Measurements from ENCODE around the gene PEX14.

PEX14 gene

GRCh38 chr1:10546896-10547295 lies 72.1 kb downstream of the PEX14 start:
- no peak for DNase-seq (ENCODE audit: low read depth)

- no peak for DNase-seq (ENCODE audit: low read depth)
These were observed 75.3 kb downstream of the PEX14 start for GRCh38 chr1:10549904-10550664.

- no peak for DNase-seq (ENCODE audit: low read depth)
These were observed 78.4 kb downstream of the PEX14 start for GRCh38 chr1:10553118-10553517.

DNA sequence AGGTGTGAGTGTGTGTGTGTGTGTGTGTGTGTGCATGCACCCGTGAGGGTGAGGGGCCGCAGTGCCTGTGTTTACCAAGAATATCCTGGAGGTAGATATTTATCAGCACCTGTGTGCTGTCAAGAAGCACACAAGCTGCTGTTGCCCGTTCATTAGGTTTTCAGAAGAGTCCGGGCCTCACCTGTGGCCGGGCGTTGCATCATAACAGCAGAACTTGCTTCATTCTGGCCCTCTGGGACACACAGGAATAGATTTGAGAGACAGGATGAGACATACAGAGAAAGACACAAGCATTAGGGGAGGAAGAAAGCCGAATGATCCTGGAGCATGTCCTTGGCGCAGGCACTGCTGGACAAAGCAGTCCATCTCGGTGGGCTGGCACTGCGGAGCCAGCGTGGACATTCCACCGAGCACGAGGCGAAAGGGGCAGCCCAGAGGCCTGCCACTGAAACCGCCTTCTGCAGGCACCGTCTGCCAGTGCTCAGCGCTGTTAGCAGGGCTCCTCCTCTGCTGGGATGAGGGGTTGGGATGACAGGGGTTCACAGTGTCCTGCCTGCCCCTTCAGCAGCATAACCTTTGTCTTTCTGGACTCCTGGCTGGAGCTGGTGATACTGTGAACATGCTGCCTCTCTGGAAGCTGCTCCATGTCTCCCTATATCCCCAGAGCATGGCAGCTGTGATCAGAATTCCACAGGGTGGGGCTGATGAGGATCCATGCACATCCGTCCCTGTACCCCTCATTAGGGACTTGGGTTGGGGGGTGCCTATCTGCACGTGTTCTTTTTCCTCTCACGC lies 81.1 kb downstream of the PEX14 start:
- no peak for DNase-seq (ENCODE audit: low read depth)

DNA sequence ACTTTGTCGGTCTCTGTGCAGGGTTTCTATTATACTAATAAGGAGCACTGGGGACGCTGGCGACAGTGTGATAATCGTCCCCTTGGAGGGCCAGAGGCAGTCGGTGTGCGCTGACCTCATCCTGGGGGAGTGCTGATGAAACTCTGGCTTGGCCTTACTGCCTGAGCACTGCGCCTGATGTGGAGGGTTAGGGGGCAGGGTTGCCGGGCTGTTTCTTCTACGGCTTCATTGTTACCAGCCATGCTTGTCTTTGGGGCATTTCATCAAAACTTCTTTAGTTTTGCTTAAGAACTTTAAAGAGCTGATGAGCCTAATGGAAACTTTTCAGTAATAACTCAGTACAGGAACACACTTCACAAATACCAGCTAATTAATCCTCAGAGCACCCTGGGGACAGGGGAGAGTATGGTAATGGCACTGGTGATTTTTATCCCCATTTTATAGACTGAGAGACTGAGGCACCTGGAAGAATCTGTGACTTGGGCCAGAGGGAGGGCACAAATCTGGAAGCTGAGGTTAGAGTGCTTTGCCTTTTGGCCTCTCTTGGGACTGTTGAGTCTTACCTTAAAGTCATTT lies 81.8 kb downstream of the PEX14 start:
- DNase-seq (ENCODE audit: low read depth), result no peak

DNA sequence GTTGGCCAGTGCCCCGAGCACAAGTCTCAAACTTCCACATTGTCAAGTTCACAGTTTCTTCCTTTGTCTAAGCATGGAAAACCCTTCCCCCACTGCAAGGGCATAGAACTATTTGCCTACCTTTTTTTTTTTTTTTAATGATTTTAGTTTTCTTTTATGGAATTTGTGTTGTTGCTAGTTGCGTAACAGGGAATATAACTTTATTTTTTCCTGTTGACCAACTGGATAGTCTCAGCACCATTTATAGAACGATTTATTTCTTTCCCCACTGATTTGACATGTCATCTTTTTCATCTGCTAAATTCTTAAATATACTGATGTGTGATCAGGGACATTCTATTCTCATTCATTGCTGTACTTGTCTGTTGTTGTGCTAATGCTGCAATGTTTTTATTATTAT lies 83.0 kb downstream of the PEX14 start:
- DNase-seq (ENCODE audit: low read depth), result no peak

- DNase-seq (ENCODE audit: low read depth), result no peak
These were observed 84.6 kb downstream of the PEX14 start for GRCh38 chr1:10559386-10559785.

GRCh38 chr1:10561497-10561896 lies 86.7 kb downstream of the PEX14 start:
- DNase-seq (ENCODE audit: low read depth), result no peak

DNA sequence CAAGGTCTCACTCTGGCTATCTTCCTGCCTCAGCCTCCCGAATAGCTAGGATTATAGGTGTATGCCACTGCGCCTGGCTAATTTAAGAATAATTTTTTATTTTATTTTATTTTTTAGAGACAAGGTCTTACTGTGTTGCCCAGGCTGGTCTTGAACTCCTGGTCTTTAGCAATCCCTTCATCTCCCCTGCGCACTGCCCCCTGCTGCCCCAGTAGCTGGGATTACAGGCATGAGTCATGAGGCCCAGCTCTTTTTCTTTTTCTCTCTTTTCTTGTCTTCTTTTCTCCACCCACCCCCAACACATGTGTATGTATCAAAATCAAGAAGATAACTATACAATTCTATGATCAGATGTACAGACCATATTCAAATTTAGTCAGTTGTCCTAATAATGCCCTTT lies 87.2 kb downstream of the PEX14 start:
- no peak for DNase-seq (ENCODE audit: low read depth)

- DNase-seq (ENCODE audit: low read depth), result no peak
These were observed 89.3 kb downstream of the PEX14 start for GRCh38 chr1:10564063-10564462.

- no peak for DNase-seq (ENCODE audit: low read depth)
These were observed 94.8 kb downstream of the PEX14 start for GRCh38 chr1:10569531-10569930.

DNA sequence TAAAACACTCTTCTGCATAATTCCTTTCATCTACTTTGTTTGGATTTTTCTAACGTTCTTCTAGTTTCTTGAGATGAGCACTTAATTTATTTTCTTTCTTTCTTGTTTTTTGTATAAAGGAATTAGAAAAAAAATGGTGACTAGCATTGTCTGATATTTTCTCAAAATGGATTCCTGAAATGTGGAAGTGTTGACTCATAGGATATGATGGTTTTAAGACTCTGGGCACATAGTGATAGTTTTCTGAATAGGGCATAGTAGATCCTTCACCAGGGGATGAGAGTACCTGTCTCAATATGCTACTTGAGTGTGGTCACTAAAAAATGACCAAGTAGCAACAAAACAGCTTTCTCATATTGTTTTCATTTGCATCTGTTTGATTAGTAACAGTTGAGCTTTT lies 100.9 kb downstream of the PEX14 start:
- DNase-seq (ENCODE audit: low read depth), result no peak

DNA sequence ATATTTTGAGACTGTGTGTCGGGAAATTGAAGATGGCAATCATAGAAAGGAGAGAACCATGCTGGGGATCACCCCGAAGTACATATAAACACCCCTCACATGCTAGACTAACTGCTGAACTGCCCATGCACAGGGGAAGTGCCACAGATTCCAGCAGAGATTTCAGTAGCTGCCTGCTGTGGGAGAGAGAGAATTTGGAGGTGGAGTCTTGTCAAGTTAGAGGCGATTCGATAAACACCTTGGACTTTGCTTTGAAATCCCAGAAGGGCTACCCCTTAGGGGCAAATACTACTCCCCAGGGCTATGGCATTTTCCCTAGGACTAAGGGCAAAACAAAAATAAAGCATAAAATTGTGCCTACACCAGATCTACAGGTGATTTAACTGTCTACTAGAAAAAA lies 103.3 kb downstream of the PEX14 start:
- DNase-seq (ENCODE audit: low read depth), result no peak

DNA sequence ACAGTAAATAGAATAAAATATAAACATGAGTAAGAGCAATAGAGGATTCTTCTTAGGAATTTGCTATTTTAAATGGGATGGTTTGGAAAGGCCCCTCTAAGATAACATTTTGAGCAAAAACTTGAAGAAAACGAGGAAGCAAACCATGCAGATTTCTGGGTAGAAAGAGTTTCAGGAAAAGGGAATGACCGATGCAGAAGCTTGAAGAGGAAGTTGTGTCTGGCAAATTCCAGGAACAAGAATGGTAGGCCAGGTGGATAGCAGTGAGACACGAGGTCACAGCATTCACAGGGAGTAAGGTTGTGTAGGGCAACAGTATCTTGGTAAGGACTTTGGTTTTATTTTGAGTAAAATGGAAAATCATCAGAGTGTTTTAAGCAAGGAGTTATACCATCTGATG lies 108.9 kb downstream of the PEX14 start:
- DNase-seq (ENCODE audit: low read depth), result no peak

DNA sequence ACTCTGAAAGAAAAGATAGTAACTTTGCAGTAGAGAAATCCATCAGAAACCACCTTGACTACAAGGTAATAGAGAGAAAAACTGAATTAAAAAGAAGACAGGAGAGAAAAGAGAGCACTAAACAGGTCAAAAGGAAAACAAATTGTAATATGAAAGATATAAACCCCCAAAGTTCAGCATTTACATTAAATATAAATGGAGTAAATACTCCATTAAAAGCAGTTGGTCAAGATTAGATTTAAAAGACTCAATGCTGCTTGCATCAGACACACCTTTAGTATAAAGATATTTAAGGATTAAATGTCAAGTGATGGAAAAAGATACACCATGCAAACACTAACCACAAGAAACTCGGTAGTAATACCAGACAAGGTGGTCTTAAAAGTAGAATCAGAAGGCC lies 110.5 kb downstream of the PEX14 start:
- no peak for DNase-seq (ENCODE audit: low read depth)

GRCh38 chr1:10586125-10586524 lies 111.4 kb downstream of the PEX14 start:
- no peak for DNase-seq (ENCODE audit: low read depth)

GRCh38 chr1:10588640-10589039 lies 113.9 kb downstream of the PEX14 start:
- no peak for DNase-seq (ENCODE audit: low read depth)

DNA sequence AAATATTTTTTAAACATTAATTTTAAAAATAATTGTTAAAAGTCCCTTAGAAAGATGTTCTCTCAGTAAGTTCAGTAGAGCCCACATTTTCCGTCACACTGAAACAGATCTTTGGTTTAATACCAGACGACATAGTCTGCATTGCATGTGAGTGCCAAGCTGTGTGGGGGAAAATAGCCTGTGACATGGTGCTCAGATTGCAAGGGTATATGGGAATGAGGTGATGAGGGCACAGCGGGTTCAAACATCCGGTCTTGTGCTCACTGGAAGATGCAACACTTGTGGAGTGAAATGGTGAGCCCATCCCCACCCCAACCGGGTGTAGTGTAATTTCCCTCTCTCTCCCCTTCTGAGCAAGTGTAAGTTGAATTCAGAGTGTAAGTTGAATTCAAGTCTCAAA lies 114.3 kb downstream of the PEX14 start:
- no peak for DNase-seq (ENCODE audit: low read depth)

DNA sequence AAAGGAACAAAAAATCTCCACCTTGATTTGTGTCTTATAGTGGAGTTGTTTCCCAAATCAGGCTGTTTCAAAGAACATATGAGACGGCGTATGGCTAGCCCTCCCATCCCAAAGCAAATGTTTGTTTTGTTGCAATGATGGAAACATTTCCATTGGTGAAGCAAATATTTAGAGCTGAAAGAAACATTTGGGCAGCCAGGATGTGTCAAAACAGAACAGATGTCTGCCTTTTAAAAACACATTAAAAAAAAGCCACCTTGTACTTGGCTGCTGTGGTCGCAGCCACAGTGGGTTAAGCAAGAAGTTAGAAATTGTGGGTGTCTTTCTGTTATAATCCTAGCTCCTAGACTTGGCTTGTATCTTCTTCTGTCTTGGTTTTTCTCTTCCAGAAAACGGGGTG lies 116.3 kb downstream of the PEX14 start:
- DNase-seq (ENCODE audit: low read depth), result no peak

- DNase-seq (ENCODE audit: low read depth), result no peak
These were observed 117.6 kb downstream of the PEX14 start for GRCh38 chr1:10592373-10592772.

DNA sequence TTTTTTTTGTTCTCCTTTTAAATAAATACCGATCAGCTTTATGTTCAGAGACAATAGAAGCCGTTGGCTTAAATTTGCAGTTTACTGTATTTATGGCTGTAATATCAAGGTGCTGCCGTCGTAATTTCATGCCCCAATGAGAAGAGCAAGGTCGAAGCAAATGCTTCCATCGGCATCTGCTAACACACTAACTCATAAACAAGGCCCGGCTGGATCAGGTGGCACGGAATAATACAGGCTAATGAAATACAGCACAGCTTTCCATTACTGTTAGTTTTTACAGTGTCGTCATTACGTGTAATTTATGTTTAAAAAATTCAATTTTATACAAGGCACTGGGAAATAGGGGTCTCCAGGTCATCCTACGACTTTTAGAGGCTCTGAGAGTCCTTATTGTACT lies 119.0 kb downstream of the PEX14 start:
- DNase-seq (ENCODE audit: low read depth), result no peak

DNA sequence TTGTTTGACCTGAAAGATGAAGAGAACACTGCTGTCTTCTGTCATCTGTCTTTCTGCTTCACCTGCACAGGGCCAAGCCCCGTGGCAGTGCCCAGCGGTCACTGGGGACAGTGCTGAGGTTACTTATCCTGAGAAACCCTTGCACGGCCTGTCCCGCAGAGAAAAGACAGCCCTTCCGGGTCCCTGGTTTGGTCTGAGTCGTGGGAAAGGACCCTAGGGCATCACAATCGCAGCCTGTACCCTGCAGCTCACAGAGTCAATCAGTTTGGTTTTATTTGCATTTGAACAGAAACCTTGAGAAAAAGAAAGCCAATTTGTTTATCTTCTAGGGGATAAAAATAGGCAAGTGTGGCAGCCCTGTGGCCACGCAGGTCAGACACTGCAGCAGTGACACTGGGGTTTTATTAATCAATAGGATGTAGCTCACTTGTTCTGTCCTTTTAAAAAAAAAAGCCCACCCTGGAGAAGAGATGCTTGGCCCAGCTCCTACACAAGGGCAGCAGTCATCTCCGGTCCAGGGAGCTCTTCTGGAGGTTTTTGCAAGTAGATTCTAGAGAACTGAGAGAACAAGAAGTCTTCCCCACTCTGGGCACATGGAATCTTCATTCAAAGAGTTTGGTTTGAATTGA lies 120.0 kb downstream of the PEX14 start:
- no peak for DNase-seq (ENCODE audit: low read depth)

DNA sequence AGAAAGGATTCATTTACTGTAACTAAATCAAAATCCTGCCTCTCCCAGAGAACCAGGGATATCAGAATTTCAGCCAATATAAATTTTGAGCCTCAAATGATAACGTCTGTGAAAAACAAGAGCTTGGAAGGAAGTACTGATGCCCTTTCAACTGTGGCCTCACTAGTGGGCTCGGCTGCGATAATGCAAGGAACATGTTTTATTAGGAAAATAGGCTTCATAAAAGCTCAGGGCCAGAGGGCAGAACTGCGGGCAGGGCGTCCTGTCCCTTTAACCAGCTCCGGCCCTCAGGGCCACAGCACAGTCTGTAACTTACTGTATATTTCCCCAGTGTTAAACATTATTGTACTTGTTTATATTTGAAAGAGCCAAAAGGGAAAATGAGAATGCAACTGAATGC lies 122.0 kb downstream of the PEX14 start:
- DNase-seq (ENCODE audit: low read depth), result no peak
